Fibroblast of skin of scalp (primary cell): ENCODE results near the gene USP6NL.

ENCODE experiments used
- DNase-seq: peaks from one replicate; pipeline ENCODE4 v3.0.0-alpha.2; 2013

USP6NL gene

DNA sequence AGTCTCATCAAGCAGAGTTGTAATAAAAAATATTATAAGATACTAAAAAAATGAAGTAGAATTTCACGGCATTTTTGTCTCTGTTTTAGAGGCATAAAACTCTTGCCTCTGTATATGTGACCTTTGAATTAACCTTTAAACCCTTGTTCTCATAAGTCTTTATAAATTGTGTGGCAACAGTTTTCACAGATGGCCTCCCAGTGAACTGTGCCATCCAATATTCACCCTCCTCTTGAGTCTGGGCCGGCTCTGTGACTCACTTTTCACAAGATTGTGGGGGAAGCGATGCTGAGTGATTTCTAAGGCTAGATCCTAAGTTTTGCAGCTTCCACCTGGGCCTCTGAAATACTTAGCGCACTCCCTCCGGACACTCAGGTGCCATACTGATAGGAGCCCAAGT, 4.6 kb upstream of the USP6NL start:
- DNase-seq = no peak

DNA sequence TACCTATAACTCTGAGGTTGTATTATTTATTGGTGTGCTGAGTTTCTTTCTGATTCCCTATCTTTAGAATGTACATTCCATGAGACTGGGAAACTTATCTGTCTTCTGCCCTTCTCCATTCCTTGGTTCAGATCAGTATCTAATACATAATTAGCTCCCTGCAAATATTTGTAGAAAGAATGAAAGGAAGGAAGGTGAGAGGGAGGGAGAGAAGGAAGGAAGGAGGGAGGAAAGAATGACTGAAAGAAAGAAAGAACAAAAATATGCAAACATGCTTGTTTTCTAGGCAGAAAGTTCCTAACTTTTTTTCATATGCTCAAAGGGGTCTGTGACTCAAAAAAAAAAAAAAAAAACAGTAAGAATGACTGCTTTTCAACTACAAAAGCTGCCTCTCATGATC, 3.9 kb upstream of the USP6NL start:
- DNase-seq = no peak

DNA sequence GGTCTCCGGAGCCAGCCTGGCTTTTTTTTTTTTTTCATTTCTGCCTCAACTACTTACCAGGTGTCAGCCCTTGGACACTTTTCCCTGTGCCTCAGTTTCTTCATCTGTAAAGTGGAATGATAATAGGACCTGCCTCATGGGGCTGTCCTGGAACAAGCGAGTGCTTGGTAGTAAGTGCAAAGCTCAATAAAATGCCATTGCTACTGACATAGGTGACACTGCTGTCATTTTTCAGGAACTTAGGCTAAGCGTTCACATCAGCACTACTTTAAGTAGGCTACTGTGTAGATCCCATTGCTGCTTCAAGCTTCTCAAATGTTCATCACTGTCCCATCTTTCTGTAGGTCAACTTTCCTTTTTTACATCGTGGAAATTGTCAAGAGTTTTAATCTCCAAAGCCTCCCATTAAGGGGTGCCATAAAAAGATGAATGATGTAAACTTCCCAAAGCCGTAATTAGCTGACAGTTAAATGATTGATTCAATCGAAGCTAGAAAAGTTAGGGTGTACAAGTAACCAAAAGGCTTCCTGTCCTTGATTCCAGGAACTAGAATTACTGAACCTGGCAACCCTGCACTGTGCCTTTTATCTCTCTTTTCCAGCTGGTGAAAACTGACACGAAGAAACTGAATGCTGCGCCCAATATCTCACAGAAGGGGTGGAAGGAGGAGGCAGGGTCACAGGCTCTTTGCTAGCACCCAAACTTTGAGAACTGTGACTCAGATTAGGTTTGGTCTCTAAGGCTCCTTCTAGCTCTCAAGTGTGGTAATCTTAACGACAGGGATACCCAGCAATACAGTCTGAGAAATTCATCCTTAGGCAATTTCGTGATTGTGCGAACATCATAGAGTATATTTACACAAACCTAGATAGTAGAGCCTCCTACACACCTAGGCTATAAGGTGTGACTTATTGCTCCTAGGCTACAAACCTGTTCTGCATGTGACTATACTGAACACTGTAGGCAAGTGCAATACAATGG, 861 bp upstream of the USP6NL start:
- DNase-seq = no peak

DNA sequence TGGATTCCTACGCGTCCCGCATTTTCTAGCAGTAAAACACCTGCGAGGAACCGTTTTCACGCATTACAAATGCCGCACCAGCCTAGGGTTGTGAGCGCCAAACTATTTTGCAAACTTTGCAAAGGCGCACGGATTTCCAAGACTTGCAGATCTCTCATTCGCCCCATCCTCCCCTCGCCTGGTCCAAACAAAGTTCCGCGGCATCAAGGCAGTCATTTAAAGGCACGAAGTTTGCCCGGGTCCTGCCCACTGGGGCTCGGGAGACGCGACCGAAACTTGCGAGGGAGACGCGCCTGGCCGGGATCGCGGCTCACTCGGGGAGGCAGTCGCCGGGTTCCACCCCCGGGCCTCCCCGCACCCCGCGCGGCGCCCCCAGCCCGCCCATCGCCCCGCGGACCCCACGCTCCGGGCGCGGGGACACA, 613 bp downstream of the USP6NL start:
- DNase-seq = peak; percentile 29

DNA sequence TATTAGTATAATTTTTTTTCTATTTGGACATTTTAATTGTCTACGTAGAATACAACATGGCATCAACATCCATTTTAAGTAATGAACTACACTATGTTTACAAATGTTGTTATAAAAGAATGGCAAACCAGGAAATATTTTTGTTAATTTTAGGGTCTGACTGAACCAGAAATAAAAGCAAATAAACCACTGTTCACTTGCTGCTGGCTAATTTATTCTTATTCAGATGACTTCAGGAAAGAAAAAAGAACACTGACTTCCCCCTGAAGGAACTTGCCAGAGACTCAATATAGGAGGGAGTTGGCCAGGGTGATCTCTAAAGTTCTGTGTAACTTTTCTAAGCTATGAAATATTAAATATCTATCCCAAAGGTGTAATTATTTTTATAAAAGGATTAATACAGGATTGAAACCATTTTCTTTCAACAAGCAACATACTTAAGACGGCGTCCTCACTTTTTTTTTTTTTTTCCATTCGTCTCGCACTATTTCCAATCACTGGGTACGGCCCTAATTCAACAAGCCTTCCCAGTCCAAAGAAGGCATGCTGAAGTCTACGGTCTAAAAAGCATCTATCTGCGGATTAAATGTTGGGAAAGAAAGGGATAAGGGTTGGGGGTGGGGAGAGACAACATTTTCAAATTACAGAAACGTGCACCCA, 1.2 kb downstream of the USP6NL start:
- DNase-seq = no peak

DNA sequence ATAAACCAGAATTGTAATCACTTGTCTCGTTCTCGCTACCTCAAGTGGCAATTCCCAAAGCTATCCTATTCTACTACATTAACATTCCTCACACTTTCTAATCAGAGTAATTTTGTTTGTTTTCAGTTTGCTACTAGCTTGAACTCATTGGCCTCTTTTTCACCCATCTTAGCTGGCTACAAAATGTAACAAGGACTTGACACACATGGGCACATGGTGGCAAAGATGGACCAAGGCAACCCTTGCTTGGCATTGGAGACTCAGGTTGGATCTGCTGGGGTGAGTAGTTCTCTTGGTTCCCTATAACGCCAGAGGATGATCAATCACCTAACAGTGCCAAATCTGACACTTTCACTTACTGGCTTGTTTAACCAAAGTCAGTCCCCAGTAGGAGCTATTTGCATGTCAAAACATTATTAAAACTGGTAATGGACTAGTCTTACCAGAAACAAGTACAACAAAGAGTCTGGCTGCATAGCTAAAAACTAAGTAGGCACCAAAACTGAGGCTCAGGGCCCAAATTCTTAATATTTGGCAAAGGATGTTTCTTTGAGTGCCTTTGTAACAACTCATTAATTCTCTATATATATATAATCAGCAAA, 1.9 kb downstream of the USP6NL start:
- no peak for DNase-seq

DNA sequence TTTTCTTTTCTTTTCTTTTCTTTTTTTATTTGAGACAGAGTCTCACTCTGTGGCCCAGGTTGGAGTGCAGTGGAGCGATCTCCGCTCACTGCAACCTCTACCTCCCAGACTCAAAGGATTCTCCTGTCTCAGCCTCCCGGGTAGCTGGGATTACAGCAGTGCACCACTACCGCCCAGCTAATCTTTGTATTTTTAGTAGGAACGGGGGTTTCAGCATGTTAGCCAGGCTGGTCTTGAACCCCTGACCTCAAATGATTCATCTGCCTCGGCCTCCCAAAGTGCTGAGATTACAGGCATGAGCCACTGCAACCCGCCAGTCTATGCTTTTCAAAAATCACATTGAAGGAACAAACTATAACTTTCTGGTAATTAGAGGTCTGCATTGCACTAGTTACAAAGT, 2.4 kb downstream of the USP6NL start:
- no peak for DNase-seq

DNA sequence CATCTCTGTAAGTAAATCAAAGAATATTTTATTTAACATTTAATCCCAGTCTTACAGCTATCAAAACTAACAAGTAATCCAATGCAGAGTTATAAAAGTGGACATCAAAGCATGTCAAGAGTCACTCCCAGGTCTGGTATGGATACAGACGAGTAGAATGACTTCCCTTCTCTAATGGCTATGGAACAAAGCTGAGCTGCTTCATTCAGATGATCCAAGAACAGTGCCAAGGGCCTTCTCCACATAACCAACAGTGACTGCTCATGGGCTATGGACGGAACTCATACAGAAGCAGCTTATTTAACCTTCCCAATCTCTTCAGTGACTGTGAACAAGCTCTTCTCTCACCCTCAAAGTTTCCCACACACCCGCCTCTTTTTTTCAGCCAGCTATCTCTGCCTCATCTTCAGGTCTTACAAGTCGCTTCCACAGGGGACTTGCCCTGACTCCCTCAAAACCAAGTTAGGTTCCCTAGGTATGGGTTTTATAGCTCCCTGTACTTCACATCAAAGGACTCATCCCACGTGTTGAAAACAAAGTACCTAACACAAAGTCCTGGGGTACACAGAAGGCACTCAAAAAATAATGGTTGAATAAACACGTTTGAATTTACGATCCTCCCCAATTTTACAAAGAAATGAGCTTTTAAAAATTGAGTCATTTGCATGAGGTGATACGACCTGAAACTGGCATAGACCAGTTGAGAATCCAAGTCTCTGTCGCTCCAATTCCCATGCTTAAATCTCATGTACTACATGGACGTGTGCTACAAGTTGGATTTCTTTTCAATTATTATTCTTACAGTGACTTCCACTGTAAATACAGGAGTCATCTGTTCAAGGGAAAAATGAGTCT, 3.1 kb downstream of the USP6NL start:
- DNase-seq = no peak

DNA sequence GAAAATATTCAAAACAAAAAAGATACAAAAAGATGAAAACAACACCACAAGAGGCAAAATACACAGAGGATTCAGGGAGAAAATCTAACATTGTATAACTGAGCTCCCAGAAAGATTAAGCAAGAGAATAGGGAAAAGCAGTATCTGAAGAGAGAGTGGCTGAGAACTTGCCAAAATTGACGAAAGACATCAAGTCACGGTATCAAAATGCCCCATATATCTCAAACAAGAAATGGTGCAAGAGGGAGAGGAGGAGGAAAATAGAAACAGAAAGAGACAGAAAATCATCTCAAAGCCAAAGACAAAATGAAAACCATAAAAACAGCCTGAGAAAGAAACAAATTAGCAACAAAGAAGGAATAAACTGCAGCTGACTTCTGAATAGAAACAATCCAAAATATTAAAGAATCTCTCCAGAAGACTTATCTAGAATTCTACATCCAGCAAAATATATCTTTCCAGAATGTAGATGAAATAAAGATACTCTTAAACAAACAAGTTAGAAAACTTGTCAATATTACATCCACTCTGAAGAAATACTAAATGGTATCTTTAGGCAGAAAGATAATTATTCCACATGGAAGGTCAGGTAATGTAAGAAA, 5.5 kb downstream of the USP6NL start:
- no peak for DNase-seq

DNA sequence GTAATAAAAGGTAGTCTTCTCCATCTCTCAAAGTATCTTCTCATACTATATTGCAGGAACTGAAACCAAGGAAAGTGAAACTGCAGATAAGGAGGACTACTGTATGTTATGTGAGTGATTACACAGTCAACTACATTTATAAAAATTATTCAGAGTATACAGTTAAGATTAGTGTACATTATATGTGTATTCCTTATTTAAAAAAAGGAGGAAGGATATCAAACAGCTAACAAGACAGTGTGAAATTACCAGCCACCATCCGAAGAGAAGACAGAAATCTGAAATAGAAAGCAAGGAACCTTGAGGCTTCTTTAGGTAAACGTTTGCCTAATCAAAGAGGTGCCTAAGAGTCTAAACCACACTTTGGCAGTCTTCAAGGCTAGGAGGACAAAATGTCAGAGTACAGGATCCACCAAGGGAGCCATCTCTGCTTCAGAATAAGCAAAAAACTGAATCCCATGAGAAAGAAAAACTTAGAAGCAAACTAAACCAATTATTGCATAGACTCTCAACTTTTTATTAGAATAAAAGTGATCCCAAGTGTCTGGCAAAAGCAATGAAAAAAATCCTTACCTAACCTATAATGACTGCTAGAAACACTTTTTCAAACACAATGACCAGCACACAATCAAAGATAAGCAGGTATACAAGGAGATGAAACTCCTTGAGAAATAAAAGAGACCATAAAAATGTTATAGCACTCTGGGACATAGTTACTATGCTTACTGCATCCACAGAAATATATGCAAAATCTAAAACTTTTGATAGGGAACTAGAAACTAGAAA, 6.4 kb downstream of the USP6NL start:
- no peak for DNase-seq

DNA sequence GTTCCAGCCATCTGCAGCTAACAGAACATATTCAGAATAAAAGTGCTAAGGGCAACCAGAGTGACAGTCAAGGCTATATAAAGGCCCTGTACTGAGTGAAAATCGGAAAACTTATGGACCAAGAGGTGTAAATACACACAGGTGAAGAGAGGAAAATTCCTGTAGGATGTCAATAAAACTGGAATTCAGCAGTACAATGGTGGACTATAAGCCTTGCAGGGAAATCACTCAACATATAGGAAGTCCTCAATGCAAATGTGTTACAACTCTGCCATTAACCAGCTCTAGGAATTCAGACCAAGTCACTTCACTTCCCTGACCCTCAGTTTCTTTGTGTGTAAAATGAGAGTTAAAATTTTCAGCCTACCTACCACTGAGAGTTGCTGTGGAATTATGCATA, 7.7 kb downstream of the USP6NL start:
- no peak for DNase-seq

DNA sequence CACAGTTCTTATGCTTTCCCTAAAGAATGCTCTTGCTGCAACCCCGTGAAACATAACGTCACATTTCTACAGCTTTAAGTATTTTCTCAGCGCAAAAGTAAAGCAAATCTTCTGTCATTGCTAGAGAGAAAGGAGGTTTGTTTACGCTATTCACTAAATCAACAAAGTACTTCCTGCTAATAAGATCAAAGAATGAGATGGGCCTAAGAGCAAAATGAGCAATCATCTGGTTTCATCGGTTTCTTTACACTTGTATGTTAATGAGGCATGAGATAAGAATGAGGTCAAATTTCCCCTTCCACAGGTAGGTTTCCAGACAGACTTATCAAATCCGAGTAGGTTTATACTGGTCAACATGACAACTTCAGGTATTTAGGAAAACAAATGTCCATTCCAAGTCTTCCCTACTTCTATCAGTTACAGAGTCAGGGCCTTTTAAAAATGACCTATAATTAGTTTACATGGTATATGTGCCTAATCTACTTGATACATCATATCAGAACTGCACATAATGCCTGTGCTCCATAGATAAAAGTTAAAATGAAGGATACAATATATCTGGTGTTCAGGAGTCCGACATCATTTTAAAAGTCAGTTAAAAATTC, 8.4 kb downstream of the USP6NL start:
- DNase-seq = no peak

DNA sequence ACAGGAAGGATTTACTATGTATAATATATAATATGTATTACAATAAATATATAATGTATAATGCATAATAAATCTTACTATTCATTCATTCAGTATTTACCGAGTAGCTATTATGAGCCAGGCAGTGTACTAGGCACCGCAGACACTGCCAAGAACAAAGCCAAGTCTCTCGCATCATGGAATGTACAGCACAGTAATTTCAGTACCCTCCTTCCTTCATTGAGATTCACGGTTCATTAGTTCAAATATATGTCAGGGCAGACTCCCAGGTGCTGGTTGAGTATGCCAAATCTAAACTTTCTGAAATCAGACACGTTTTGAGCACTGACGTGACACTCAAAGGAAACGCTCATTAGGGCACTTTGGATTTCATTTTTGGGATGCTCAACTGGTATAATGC, 9.1 kb downstream of the USP6NL start:
- no peak for DNase-seq

DNA sequence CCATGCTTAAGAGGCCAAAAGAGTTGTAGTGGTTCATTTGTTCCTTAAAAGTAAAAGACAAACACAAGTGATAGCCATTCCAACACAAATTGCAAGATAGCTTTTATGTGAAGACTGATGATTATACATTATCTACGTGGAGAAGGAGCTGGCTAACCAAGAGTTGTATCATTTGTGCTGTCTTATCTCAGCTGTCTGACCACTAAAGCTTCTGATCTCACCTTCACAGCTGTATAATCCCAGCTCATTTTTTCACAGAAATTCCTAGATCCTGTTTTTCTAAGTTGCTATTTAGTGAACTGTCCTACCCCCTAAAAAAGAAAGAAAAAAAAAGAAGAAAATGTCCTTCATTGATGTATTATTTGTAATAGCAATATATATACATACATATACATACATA, 9.8 kb downstream of the USP6NL start:
- DNase-seq = no peak

DNA sequence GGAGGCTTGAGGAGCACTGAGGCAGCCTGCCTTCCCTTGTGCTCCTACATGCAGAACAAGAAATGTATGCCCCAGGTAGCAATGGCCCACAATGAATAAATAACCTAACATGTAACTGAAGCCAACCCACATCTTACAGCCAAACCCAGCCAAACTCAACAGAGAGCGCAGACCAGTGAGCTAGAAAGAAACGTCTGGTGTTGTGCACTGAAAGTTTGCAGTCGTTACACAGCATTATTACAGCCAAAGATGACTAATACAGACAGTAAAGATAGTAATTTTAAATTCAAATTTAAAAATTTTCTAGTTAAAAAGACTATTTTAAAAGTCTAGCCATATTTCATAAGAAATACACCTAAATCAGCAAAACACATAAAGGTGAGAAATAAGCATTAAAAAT, 11.2 kb downstream of the USP6NL start:
- no peak for DNase-seq

DNA sequence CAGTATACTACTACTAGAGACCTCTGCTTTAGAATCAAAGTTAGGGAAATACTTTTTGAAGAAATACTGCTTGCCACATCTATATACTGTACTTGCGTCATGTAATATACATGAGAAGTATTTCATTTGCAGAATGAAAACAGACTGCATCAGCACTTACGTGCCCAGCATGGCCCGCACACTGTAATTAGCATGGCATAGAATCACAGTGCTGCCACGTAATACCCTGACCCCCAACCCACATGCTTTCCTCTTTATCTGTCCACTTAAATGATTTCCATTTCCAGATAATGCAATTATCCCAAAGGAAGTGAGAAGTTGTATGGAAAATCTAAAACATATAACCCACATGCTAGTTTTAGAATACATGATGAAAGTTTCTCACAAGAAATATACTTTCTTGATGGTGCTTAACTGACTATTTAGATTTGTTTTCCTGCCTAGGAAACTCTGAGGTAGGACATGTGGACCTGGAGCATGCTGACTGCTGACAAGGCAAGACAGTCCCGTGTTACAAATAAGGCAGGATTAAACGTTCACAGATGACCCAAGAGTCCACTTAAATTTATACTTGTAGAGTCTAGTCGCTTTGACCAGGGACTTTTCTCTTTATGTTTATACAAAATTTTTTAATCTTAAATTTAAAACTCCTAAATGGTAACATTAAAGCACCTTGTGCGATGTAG, 12.6 kb downstream of the USP6NL start:
- no peak for DNase-seq

DNA sequence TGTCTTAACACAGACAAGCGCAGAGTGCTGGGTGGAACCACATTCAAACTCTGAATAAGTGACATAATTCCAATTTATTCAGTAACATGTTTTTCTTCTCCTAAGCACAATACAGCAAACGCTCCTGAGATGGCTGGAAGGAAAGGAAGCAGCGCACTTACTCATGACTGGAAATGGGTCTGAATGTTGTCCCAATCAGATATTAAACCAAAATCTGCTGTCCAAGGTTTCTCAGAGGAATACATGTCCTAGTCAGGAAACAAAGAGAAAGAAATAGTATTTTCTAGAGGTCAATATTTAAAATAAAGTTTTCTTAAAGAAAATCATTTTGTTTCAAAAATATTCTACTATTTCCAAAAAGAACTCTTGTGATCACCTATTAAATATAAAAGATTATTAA, 14.0 kb downstream of the USP6NL start:
- no peak for DNase-seq

DNA sequence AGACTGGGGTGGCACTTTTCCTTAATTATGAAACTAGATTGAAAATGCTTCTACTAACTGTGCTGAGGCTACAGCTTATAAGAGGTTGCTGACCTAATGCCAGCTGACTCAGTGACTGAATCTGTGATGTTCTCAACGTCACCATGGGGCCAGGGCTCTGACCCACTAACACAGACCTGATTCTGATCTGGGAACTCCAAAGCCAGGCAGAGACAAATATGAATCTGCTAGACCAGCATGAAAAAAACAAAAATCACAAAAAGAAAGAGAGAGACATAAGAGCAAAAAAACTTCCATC, 16.1 kb downstream of the USP6NL start:
- peak; percentile 11 for DNase-seq

DNA sequence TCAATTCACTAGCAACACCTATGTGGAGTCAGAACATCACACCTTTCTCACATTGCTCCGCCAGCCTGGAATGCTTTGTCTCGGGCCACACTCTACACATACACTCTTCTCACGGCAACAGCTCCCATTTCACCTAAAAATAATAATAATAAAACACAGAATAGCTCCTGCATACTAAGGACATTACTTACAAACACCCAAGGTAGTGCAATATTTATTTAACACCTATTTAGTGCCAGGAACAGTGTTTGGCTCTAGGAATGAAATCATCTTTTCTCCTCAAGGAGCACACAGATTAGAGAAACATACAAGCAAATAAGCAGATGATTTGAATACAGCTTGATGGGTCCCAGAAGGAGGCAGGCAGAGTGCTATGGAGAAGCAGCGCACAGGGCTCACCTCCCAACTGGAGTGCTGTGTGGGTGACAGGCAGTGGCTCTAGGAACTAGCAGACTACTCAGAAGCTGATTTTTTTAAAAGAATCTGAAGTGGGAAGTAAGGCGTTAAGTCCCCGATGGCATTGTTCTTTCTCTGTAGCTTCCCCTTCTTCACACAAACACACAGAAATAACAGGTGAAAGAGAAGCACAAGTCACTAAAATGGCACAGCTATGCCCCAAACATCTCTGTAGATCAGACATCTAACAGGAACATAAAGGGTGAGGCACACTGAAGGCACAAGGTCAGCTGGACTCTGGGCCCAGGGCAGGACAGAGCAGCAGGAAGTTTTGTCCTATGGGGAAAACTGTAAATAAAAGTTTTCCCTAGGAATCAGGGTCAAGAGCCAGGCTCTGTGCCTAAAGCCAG, 16.7 kb downstream of the USP6NL start:
- no peak for DNase-seq

DNA sequence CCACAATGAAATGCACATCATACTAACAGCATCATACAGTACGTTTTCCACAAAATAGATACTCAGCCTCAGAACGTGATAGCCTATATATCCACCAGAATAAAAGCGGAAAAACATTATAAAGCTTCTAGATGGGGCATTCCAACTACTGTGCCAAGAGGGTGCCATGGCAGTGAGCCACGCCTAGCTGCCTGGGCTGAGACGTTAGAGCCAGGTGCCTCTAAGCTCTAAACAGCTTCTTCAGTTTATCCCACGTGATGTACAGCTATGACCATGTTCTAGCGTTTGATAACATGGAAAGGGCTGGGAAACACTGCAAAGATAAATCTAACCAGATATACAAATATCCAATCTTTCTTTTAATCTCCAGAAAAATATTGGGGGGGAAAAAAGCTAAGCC, 17.8 kb downstream of the USP6NL start:
- DNase-seq = no peak
